NCI-H2227 (cell line): ENCODE data around the gene NR6A1.

Source experiments
- DNase-seq: peaks from one replicate; lab custom pipeline; 2025; ENCODE audit not compliant: unreplicated experiment; lab: John Stamatoyannopoulos, UW

Gene NR6A1

GRCh38 chr9:124541824-124542223, 229.3 kb downstream of the NR6A1 start:
- DNase-seq, result no peak

GRCh38 chr9:124537926-124538325, 233.2 kb downstream of the NR6A1 start:
- no peak for DNase-seq

GRCh38 chr9:124535846-124536245, 235.3 kb downstream of the NR6A1 start:
- no peak for DNase-seq

- DNase-seq, result no peak
Observed at GRCh38 chr9:124532897-124533296, 238.2 kb downstream of the NR6A1 start.

- no peak for DNase-seq
Observed at GRCh38 chr9:124531115-124531514, 240.0 kb downstream of the NR6A1 start.

GRCh38 chr9:124530246-124530645, 240.9 kb downstream of the NR6A1 start:
- no peak for DNase-seq

GRCh38 chr9:124527781-124528180, 243.3 kb downstream of the NR6A1 start:
- DNase-seq, result no peak

- DNase-seq, result no peak
Observed at GRCh38 chr9:124526174-124526573, 244.9 kb downstream of the NR6A1 start.

- no peak for DNase-seq
Observed at GRCh38 chr9:124522121-124523098, 248.7 kb downstream of the NR6A1 start.

GRCh38 chr9:124521142-124521541, 250.0 kb downstream of the NR6A1 start:
- no peak for DNase-seq

- no peak for DNase-seq
Observed at GRCh38 chr9:124520206-124520596, 250.9 kb downstream of the NR6A1 start.

- no peak for DNase-seq
Observed at GRCh38 chr9:124518116-124518515, 253.0 kb downstream of the NR6A1 start.

- no peak for DNase-seq
Observed at GRCh38 chr9:124517600-124517999, 253.5 kb downstream of the NR6A1 start.

GRCh38 chr9:124514874-124515273, 256.2 kb downstream of the NR6A1 start:
- DNase-seq, result no peak

GRCh38 chr9:124514125-124514524, 257.0 kb downstream of the NR6A1 start:
- DNase-seq, result no peak

- no peak for DNase-seq
Observed at GRCh38 chr9:124513376-124513994, 257.6 kb downstream of the NR6A1 start.

GRCh38 chr9:124512806-124513204, 258.3 kb downstream of the NR6A1 start:
- no peak for DNase-seq

GRCh38 chr9:124511891-124512805, 259.0 kb downstream of the NR6A1 start:
- DNase-seq, result no peak

- DNase-seq, result no peak
Observed at GRCh38 chr9:124511426-124511840, 259.7 kb downstream of the NR6A1 start.

- no peak for DNase-seq
Observed at GRCh38 chr9:124510650-124511425, 260.3 kb downstream of the NR6A1 start.
